Body of pancreas (tissue), 4 donors: Measurements from ENCODE around the gene DNAJC6. TPM values are rescaled to one million over a fixed set of nuclear protein-coding genes. Genes with fewer than 3 reads are reported as not detected.

Experiments
- ATAC-seq: fragments of 150-250 bp; one replicate; pipeline ENCODE4 v1.9.1; 2016
- DNase-seq, 4 donors: peaks; one replicate each; pipeline ENCODE4 v3.0.0-alpha.2; 2019
- H3K27ac ChIP-seq, 4 donors: fragments of 200-600 bp; sonication (generic); 1 replicate in 3 of 4; 2 replicates in 1 of 4; pipeline versions ENCODE4 v1.5.1 to v1.6.1; 2016 to 2019; ENCODE audit warnings: mild to moderate bottlenecking in 1 of 4, mixed read lengths in 1 of 4, moderate library complexity in 1 of 4
- H3K27me3 ChIP-seq, 2 donors: fragments of 200-600 bp; sonication (generic); one replicate each; pipeline ENCODE4 v1.6.0; 2016; ENCODE audit warnings: mild to moderate bottlenecking in 1 of 2
- H3K36me3 ChIP-seq, 2 donors: fragments of 200-600 bp; sonication (generic); replicated peaks in 1 of 2; 2 replicates each; pipeline ENCODE4 v1.5.1; 2016; ENCODE audit warnings: low read depth in 2 of 2; ENCODE audit not compliant: insufficient read depth in 1 of 2
- H3K4me1 ChIP-seq: fragments of 200-600 bp; sonication (generic); one replicate; pipeline ENCODE4 v1.6.0; 2016
- H3K4me3 ChIP-seq, 2 donors: fragments of 200-600 bp; sonication (generic); 1 replicate in 1 of 2; 2 replicates in 1 of 2; pipeline ENCODE4 v1.5.1; 2016 to 2019
- H3K9me3 ChIP-seq, 3 donors: fragments of 200-600 bp; sonication (generic); 1 replicate in 2 of 3; 2 replicates in 1 of 3; pipeline ENCODE4 v1.5.1; 2016
- POLR2A ChIP-seq, 3 donors: fragments of 450-650 bp; IDR thresholded peaks; one replicate each; pipeline ENCODE4 v1.6.1; 2016; ENCODE audit warnings: antibody characterized with exemption in 3 of 3, mild to moderate bottlenecking in 2 of 3
- WGBS, 2 donors: methylation state at CpG; one replicate each; pipeline ENCODE4 v1.1.5; 2017; 5-methylcytosine and 5-hydroxymethylcytosine counted together
- intact Hi-C: fragments of 100-400 bp; cut with DNase I; formaldehyde crosslinking; loops from one replicate; pipeline ENCODE4 v1.15.1; 2023
- total RNA-seq, 2 donors: library from RNA; depleted of rRNA; stranded (reverse); fragments of >200 nt; gene quantifications; one replicate each; pipeline ENCODE4 v1.1.0, GENCODE V29; 2016
- TF ChIP-seq, protein P1 (sequence below), 7 experiments: fragments of 450-650 bp in 4 of 7; fragments of 200-600 bp in 3 of 7; sonication (generic) in 3 of 7; IDR thresholded peaks; one replicate each; pipeline ENCODE4 v1.5.1; 2016 to 2019; ENCODE audit warnings: antibody characterized with exemption in 7 of 7

The DNAJC6 gene
- total RNA-seq, 2 donors from 2014 or later = 0.99 to 2.3 TPM

GRCh38 chr1:65399003-65399402 lies 89.7 kb downstream of the DNAJC6 start:
- no peak overlapping the region for H3K27ac ChIP-seq
- H3K9me3 ChIP-seq = no peaks in the 10 kb centered on the region
- no peak for DNase-seq
- no peak overlapping the region for H3K4me3 ChIP-seq
- TF ChIP-seq, protein P1, sequence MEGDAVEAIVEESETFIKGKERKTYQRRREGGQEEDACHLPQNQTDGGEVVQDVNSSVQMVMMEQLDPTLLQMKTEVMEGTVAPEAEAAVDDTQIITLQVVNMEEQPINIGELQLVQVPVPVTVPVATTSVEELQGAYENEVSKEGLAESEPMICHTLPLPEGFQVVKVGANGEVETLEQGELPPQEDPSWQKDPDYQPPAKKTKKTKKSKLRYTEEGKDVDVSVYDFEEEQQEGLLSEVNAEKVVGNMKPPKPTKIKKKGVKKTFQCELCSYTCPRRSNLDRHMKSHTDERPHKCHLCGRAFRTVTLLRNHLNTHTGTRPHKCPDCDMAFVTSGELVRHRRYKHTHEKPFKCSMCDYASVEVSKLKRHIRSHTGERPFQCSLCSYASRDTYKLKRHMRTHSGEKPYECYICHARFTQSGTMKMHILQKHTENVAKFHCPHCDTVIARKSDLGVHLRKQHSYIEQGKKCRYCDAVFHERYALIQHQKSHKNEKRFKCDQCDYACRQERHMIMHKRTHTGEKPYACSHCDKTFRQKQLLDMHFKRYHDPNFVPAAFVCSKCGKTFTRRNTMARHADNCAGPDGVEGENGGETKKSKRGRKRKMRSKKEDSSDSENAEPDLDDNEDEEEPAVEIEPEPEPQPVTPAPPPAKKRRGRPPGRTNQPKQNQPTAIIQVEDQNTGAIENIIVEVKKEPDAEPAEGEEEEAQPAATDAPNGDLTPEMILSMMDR (IDR thresholded peaks at IDR 0.05) = no peak
- TF ChIP-seq POLR2A (IDR thresholded peaks at IDR 0.05) = no peak
- ATAC-seq = no peak
- peaks cover 2% of the 10 kb centered on the region for H3K4me1 ChIP-seq
- no peaks in the 10 kb centered on the region for H3K36me3 ChIP-seq
- 91 to 92% methylated on average over 1 of the region's 1 CpG for WGBS, 2 donors
- intact Hi-C loops = no loop called here
- H3K27me3 ChIP-seq = no peaks in the 10 kb centered on the region

DNA sequence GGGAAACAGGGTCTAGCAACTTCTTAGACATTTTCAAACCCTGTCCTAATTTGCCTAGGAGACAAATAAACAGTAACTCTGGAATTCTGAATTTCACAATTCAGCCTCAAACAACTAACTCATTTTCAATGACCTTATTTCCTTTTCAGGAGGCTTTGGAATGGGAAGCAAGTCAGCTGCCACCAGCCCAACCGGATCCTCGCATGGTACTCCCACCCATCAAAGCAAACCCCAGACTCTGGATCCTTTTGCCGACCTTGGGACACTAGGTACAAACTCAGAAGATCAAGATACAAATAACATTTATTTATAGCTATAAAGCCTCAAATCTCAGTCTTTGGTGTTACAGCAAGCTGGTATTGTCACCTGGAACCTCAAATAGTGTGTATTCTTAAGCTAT lies 92.3 kb downstream of the DNAJC6 start:
- Histone ChIP-seq H3K27ac (no peak overlapping the region), H3K4me3 (no peak overlapping the region), H3K36me3 (no peaks in the 10 kb centered on the region), H3K4me1 (no peaks in the 10 kb centered on the region), H3K9me3 (no peaks in the 10 kb centered on the region), H3K27me3 (no peaks in the 10 kb centered on the region)
- ATAC-seq (no peak), DNase-seq (no peak)
- no peak for TF ChIP-seq POLR2A (IDR thresholded peaks at IDR 0.05)
- TF ChIP-seq, protein P1 (IDR thresholded peaks at IDR 0.05) = no peak
- WGBS, 2 donors = 86 to 97% methylated on average over 3 of the region's 3 CpGs
- intact Hi-C loops = no loop called here

GRCh38 chr1:65404941-65405340 lies 95.6 kb downstream of the DNAJC6 start:
- DNase-seq = no peak
- H3K27me3 ChIP-seq = no peaks in the 10 kb centered on the region
- intact Hi-C loops = no loop called here
- H3K36me3 ChIP-seq = no peaks in the 10 kb centered on the region
- H3K4me1 ChIP-seq = no peaks in the 10 kb centered on the region
- H3K4me3 ChIP-seq = no peak overlapping the region
- TF ChIP-seq POLR2A (IDR thresholded peaks at IDR 0.05) = no peak
- TF ChIP-seq, protein P1 (IDR thresholded peaks at IDR 0.05) = no peak
- H3K27ac ChIP-seq = no peak overlapping the region
- ATAC-seq = no peak
- no peaks in the 10 kb centered on the region for H3K9me3 ChIP-seq

GRCh38 chr1:65407877-65408276 lies 98.5 kb downstream of the DNAJC6 start:
- no peak overlapping the region for H3K4me3 ChIP-seq
- DNase-seq (no peak), ATAC-seq (no peak)
- no peak for TF ChIP-seq POLR2A (IDR thresholded peaks at IDR 0.05)
- TF ChIP-seq, protein P1 (IDR thresholded peaks at IDR 0.05) = no peak
- whole genome bisulfite sequencing, 2 donors = 72 to 74% methylated on average over 2 of the region's 2 CpGs
- intact Hi-C loops = no loop called here
- H3K36me3 ChIP-seq = no peaks in the 10 kb centered on the region
- no peaks in the 10 kb centered on the region for H3K27me3 ChIP-seq
- no peaks in the 10 kb centered on the region for H3K4me1 ChIP-seq
- H3K27ac ChIP-seq = no peak overlapping the region
- no peaks in the 10 kb centered on the region for H3K9me3 ChIP-seq

- Histone ChIP-seq H3K36me3 (no peaks in the 10 kb centered on the region), H3K27me3 (no peaks in the 10 kb centered on the region), H3K27ac (no peak overlapping the region), H3K4me1 (no peaks in the 10 kb centered on the region), H3K9me3 (no peaks in the 10 kb centered on the region), H3K4me3 (no peak overlapping the region)
- ATAC-seq (no peak), DNase-seq (no peak)
- 40 to 62% methylated on average over 1 of the region's 1 CpG for WGBS, 2 donors
- intact Hi-C loops = no loop called here
- TF ChIP-seq, protein P1 (IDR thresholded peaks at IDR 0.05) = no peak
- no peak for TF ChIP-seq POLR2A (IDR thresholded peaks at IDR 0.05)
Measured at GRCh38 chr1:65409314-65409713, 100.0 kb downstream of the DNAJC6 start.
